Regular cardiac myocyte (primary cell): ENCODE measurements around the gene NR1D1. TPM values are rescaled to one million over a fixed set of nuclear protein-coding genes. Genes with fewer than 3 reads are reported as not detected.

Experiments
- total RNA-seq: library from RNA; depleted of rRNA; stranded (reverse); fragments of >200 nt; gene quantifications from 2 replicates; pipeline ENCODE4 v1.2.3, GENCODE V29; 2014

Gene NR1D1
- 0.77 and 1.1 TPM in 2 replicates for total RNA-seq

GRCh38 chr17:40100419-40100668 lies at the start of gene NR1D1:
Gene NR1D1 (minus strand): TSS chr17:40100589. CDS start chr17:40100094, 495 bp downstream.

GRCh38 chr17:40121181-40122135 lies 21.1 kb upstream of the NR1D1 start, which contains the start of gene MSL1:
Gene MSL1 (plus strand): TSS chr17:40121971. CDS start chr17:40122613, 642 bp downstream.

GRCh38 chr17:40062329-40063186 lies 37.8 kb downstream of the NR1D1 start, which contains the start of gene THRA:
Gene THRA (plus strand): TSS chr17:40062965. CDS start chr17:40074489, 11,524 bp downstream.

Other genes starting within 250 kb of the NR1D1 start
- under 0.01 TPM in 1 of 2 replicates, not detected in the other for gene IKZF3, start 236.3 kb downstream of the NR1D1 start, total RNA-seq
- gene ZPBP2, start 232.4 kb downstream of the NR1D1 start, total RNA-seq, result not detected in 2 replicates
- 3.1 and 15.2 TPM in 2 replicates for gene GSDMB, start 182.0 kb downstream of the NR1D1 start, total RNA-seq
- 58.5 and 136 TPM in 2 replicates for gene ORMDL3, start 173.0 kb downstream of the NR1D1 start, total RNA-seq
- gene LRRC3C, start 172.9 kb downstream of the NR1D1 start, total RNA-seq, result not detected in 2 replicates
- gene GSDMA, start 137.6 kb downstream of the NR1D1 start, total RNA-seq, result under 0.01 TPM in 1 of 2 replicates, not detected in the other
- 87.9 and 143 TPM in 2 replicates for gene PSMD3, start 119.8 kb downstream of the NR1D1 start, total RNA-seq
- 1.3 and 2.8 TPM in 2 replicates for gene CSF3, start 85.1 kb downstream of the NR1D1 start, total RNA-seq
- 37.8 and 42.3 TPM in 2 replicates for gene MED24, start 46.2 kb downstream of the NR1D1 start, total RNA-seq
- gene THRA, start 37.6 kb downstream of the NR1D1 start, total RNA-seq, result 21.3 and 34.4 TPM in 2 replicates
- 35.2 and 38.9 TPM in 2 replicates for gene MSL1, start 21.4 kb upstream of the NR1D1 start, total RNA-seq
- 22.6 and 34.3 TPM in 2 replicates for gene CASC3, start 39.9 kb upstream of the NR1D1 start, total RNA-seq
- gene RAPGEFL1, start 76.9 kb upstream of the NR1D1 start, total RNA-seq, result 0.77 and 0.85 TPM in 2 replicates
- gene WIPF2, start 118.7 kb upstream of the NR1D1 start, total RNA-seq, result 6.5 and 7.1 TPM in 2 replicates
- 3.7 and 48.1 TPM in 2 replicates for gene CDC6, start 187.3 kb upstream of the NR1D1 start, total RNA-seq
- 6.2 and 7.7 TPM in 2 replicates for gene RARA, start 208.6 kb upstream of the NR1D1 start, total RNA-seq